Hepatocyte (in vitro differentiated cells): ENCODE data around the gene KRTAP5-10. TPM values are rescaled to one million over a fixed set of nuclear protein-coding genes. Genes with fewer than 3 reads are reported as not detected.
"Not testable (repeated sequence)": the region's sequence is repeated elsewhere in the genome, so short reads cannot be mapped to it uniquely, and the experiment has no call there.

Source experiments
- DNase-seq: peaks from one replicate; pipeline ENCODE4 v3.0.0-alpha.2; 2016; ENCODE audit warnings: low spot score
- H2AFZ ChIP-seq: fragments of 200-600 bp; sonication (generic); 2 replicates; pipeline ENCODE4 v1.6.0; 2016; ENCODE audit warnings: antibody characterized with exemption, mild to moderate bottlenecking
- H3K27ac ChIP-seq: fragments of 200-600 bp; sonication (generic); 2 replicates; pipeline ENCODE4 v1.5.1; 2016; ENCODE audit warnings: mild to moderate bottlenecking
- H3K27me3 ChIP-seq: fragments of 200-600 bp; sonication (generic); 2 replicates; pipeline ENCODE4 v1.6.1; 2016
- H3K36me3 ChIP-seq: fragments of 200-600 bp; sonication (generic); replicated peaks from 2 replicates; pipeline ENCODE4 v1.5.1; 2016; ENCODE audit warnings: low read depth; ENCODE audit not compliant: insufficient read depth
- H3K4me1 ChIP-seq: fragments of 200-600 bp; sonication (generic); 2 replicates; pipeline ENCODE4 v1.5.1; 2016; ENCODE audit warnings: mild to moderate bottlenecking, moderate library complexity; ENCODE audit not compliant: insufficient read depth
- H3K4me2 ChIP-seq: fragments of 200-600 bp; sonication (generic); 2 replicates; pipeline ENCODE4 v1.6.0; 2016
- H3K4me3 ChIP-seq: fragments of 200-600 bp; sonication (generic); 2 replicates; pipeline ENCODE4 v1.5.1; 2016; ENCODE audit warnings: mild to moderate bottlenecking
- H3K79me2 ChIP-seq: fragments of 200-600 bp; sonication (generic); 2 replicates; pipeline ENCODE4 v1.6.0; 2017; ENCODE audit warnings: mild to moderate bottlenecking
- H3K9me2 ChIP-seq: fragments of 200-600 bp; sonication (generic); replicated peaks from 2 replicates; pipeline ENCODE4 v1.6.0; 2017; ENCODE audit warnings: mild to moderate bottlenecking; ENCODE audit not compliant: insufficient read depth
- H3K9me3 ChIP-seq: fragments of 200-600 bp; sonication (generic); 2 replicates; pipeline ENCODE4 v1.5.1; 2016; ENCODE audit warnings: low read depth, mild to moderate bottlenecking
- H4K20me1 ChIP-seq: fragments of 200-600 bp; sonication (generic); 2 replicates; pipeline ENCODE4 v1.6.0; 2016; ENCODE audit warnings: mild to moderate bottlenecking; ENCODE audit not compliant: insufficient read depth, poor library complexity, severe bottlenecking
- EZH2 ChIP-seq: fragments of 200-600 bp; sonication (generic); IDR thresholded peaks from 2 replicates; pipeline ENCODE4 v1.6.1; 2016; ENCODE audit warnings: antibody characterized with exemption, mild to moderate bottlenecking, borderline replicate concordance
- EZH2phosphoT487 ChIP-seq: fragments of 200-600 bp; sonication (generic); IDR thresholded peaks from one replicate; pipeline ENCODE4 v1.6.1; 2018; ENCODE audit warnings: antibody characterized with exemption, mild to moderate bottlenecking, low read depth, moderate library complexity; ENCODE audit not compliant: unreplicated experiment, severe bottlenecking
- WGBS: methylation state at CpG from one replicate; pipeline ENCODE4 v1.1.6; 2016; ENCODE audit warnings: low lambda C conversion rate; ENCODE audit errors: missing lambda C conversion rate; 5-methylcytosine and 5-hydroxymethylcytosine counted together
- polyA plus RNA-seq: library from polyadenylated mRNA; unstranded; fragments of >200 nt; fragmentation: Nextera tagmentation; extraction: Ambion mirVana; gene quantifications from 2 replicates; pipeline ENCODE4 v1.2.1, GENCODE V29; 2016
- total RNA-seq: library from RNA; depleted of rRNA; stranded (reverse); fragments of >200 nt; gene quantifications from 2 replicates; pipeline ENCODE4 v1.2.3, GENCODE V29; 2014
- TF ChIP-seq, protein P1 (sequence below): fragments of 200-600 bp; sonication (generic); IDR thresholded peaks from 2 replicates; pipeline ENCODE4 v1.5.1; 2016; ENCODE audit warnings: antibody characterized with exemption, mild to moderate bottlenecking; ENCODE audit not compliant: poor library complexity

Gene KRTAP5-10
- total and polyA plus RNA-seq, 2 experiments from 2014 or later: 0.12 TPM; not detected in 1

DNA sequence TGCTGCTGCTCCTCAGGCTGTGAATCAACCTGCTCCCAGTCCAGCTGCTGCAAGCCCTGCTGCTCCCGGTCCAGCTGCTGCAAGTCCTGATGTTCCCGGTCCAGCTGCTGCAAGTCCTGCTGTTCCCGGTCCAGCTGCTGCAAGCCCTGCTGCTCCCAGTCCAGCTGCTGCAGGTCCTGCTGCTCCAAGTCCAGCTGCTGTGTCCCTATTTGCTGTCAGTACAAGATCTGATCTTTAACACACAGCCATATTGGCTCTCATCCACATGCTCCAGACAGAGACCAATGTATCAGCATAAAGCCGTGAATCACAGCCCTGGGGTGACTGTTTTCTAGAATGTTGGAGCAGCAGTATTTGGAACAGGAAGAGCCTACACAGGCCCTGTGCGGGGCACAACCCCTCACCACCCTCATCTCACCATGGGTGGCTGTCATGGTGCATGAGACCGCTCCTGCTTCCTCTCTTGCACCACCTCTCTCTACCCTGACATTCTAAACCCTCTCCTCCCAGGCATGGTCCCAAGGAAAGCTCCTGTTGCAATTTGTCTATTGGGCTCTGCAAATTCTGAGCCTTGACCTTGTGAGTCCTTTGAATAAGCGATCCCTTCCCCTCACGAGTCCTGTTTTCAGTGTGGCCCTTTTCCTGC is 3.5 kb downstream of the KRTAP5-10 start:
- 83% methylated on average over 8 of the region's 8 CpGs for WGBS
- TF ChIP-seq, protein P1, sequence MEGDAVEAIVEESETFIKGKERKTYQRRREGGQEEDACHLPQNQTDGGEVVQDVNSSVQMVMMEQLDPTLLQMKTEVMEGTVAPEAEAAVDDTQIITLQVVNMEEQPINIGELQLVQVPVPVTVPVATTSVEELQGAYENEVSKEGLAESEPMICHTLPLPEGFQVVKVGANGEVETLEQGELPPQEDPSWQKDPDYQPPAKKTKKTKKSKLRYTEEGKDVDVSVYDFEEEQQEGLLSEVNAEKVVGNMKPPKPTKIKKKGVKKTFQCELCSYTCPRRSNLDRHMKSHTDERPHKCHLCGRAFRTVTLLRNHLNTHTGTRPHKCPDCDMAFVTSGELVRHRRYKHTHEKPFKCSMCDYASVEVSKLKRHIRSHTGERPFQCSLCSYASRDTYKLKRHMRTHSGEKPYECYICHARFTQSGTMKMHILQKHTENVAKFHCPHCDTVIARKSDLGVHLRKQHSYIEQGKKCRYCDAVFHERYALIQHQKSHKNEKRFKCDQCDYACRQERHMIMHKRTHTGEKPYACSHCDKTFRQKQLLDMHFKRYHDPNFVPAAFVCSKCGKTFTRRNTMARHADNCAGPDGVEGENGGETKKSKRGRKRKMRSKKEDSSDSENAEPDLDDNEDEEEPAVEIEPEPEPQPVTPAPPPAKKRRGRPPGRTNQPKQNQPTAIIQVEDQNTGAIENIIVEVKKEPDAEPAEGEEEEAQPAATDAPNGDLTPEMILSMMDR: no peak
- TF ChIP-seq EZH2: no peak
- TF ChIP-seq EZH2phosphoT487: no peak
- DNase-seq: no peak

GRCh38 chr11:71571101-71571850 is 5.9 kb downstream of the KRTAP5-10 start:
- H3K4me1 ChIP-seq, H3K9me2 ChIP-seq, H3K27me3 ChIP-seq, H3K27ac ChIP-seq, H4K20me1 ChIP-seq, H3K4me3 ChIP-seq, H3K79me2 ChIP-seq, H2AFZ ChIP-seq, H3K36me3 ChIP-seq, H3K4me2 ChIP-seq, DNase-seq, H3K9me3 ChIP-seq: not testable (repeated sequence)
- 94% methylated on average over 26 of the region's 39 CpGs for WGBS

More for the DNA sequence above, 3.5 kb downstream of the KRTAP5-10 start:
- Histone ChIP-seq H3K36me3 (no peaks in the 10 kb centered on the region), H3K9me3 (no peaks in the 10 kb centered on the region), H3K27ac (no peak overlapping the region), H3K9me2 (no peaks in the 10 kb centered on the region), H3K4me1 (no peaks in the 10 kb centered on the region), H3K27me3 (no peaks in the 10 kb centered on the region), H3K79me2 (no peaks in the 10 kb centered on the region), H3K4me2 (no peak overlapping the region), H3K4me3 (no peak overlapping the region), H4K20me1 (no peaks in the 10 kb centered on the region), H2AFZ (no peak overlapping the region)

DNA sequence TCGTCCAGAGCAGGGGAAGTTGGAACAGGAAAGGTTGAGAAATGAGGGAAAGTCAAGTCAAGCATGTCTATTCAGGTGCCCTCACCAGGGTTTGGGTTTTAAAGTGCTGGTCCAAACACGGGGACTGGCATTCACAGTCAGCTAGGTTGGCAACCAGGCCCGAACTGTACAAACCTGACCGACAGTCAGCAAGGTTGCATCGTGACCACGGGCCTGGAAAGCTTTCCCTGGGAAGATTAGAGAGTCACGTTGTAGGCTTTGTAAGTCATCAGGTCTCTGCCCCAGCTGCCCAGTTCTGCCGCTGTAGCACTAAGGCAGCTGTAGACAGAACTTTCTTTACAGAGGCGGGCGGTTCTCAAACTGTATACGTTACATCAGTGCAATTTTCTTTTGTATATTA is 7.4 kb downstream of the KRTAP5-10 start:
- Histone ChIP-seq H3K27ac (no peak overlapping the region), H3K9me3 (no peaks in the 10 kb centered on the region), H3K36me3 (no peaks in the 10 kb centered on the region), H3K79me2 (no peaks in the 10 kb centered on the region), H3K27me3 (no peaks in the 10 kb centered on the region), H3K4me3 (no peak overlapping the region), H2AFZ (no peak overlapping the region), H3K4me1 (no peaks in the 10 kb centered on the region), H3K4me2 (no peak overlapping the region), H3K9me2 (no peaks in the 10 kb centered on the region), H4K20me1 (no peaks in the 10 kb centered on the region)
- no peak for DNase-seq
- WGBS: 79% methylated on average over 11 of the region's 11 CpGs
- TF ChIP-seq, protein P1: no peak
- no peak for TF ChIP-seq EZH2
- TF ChIP-seq EZH2phosphoT487: no peak

DNA sequence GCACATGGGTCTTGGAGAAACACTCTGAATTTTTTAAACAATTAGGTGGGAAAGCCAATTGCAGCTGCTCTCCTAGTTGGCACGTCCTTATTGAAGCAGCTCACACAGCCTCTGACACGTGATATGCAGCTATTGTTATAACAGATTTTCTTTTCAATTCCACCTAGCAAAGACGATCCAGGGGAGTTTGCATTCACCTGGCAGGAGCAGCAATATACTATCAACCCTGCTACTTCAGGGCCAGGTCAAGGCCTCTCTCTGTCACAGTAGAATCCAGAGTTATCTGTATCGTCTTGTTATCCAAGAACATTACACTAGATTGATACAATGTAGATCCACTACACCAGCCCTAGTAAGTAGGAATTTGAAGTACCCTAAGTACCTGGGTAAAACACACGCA is 9.1 kb downstream of the KRTAP5-10 start:
- DNase-seq: no peak
- WGBS: 81% methylated on average over 5 of the region's 5 CpGs

More for the DNA sequence above, 9.1 kb downstream of the KRTAP5-10 start:
- no peaks in the 10 kb centered on the region for H3K36me3 ChIP-seq
- no peaks in the 10 kb centered on the region for H4K20me1 ChIP-seq
- no peaks in the 10 kb centered on the region for H3K4me1 ChIP-seq
- H3K9me3 ChIP-seq: no peaks in the 10 kb centered on the region
- TF ChIP-seq, protein P1: no peak
- no peak for TF ChIP-seq EZH2
- TF ChIP-seq EZH2phosphoT487: no peak
- no peaks in the 10 kb centered on the region for H3K79me2 ChIP-seq
- H3K4me3 ChIP-seq: no peak overlapping the region
- no peak overlapping the region for H2AFZ ChIP-seq
- H3K27me3 ChIP-seq: no peaks in the 10 kb centered on the region
- no peaks in the 10 kb centered on the region for H3K9me2 ChIP-seq
- no peak overlapping the region for H3K4me2 ChIP-seq
- no peak overlapping the region for H3K27ac ChIP-seq
